Measurements from ENCODE around the gene TM4SF20.

- TF ChIP-seq CTCF (tag by site-specific recombination; IDR thresholded peaks at IDR 0.05) (no peak), ATF2 (tag by site-specific recombination; IDR thresholded peaks at IDR 0.05; ENCODE audit: low read depth) (no peak), TCF7L2 (IDR thresholded peaks at IDR 0.05; ENCODE audit: borderline replicate concordance, low read depth, low read length) (no peak), ZNF473 (tag by site-specific recombination; IDR thresholded peaks at IDR 0.05) (no peak), ZNF530 (tag by site-specific recombination; IDR thresholded peaks at IDR 0.05; ENCODE audit: low read depth) (no peak), KLF10 (tag by site-specific recombination; IDR thresholded peaks at IDR 0.05) (no peak), ZNF624 (tag by site-specific recombination; IDR thresholded peaks at IDR 0.05) (no peak), PRDM4 (tag by site-specific recombination; IDR thresholded peaks at IDR 0.05) (no peak), ZIC2 (tag by site-specific recombination; IDR thresholded peaks at IDR 0.05) (no peak)
These were observed 28.6 kb upstream of the TM4SF20 start for GRCh38 chr2:227407591-227408151.

All from HEK293 (cell line).